Stimulated activated CD4-positive, alpha-beta T cell treated with anti-CD3 and anti-CD28 coated beads, TNF-alpha, amount 100 ng/mL, for 4 hours (primary cell): ENCODE data around the gene MRGPRX2.

Source experiments
- DNase-seq, 3 experiments: peaks; one replicate each; pipeline ENCODE4 v3.0.0-alpha.2; 2020; ENCODE audit warnings: low read depth in 3 of 3

Gene MRGPRX2

DNA sequence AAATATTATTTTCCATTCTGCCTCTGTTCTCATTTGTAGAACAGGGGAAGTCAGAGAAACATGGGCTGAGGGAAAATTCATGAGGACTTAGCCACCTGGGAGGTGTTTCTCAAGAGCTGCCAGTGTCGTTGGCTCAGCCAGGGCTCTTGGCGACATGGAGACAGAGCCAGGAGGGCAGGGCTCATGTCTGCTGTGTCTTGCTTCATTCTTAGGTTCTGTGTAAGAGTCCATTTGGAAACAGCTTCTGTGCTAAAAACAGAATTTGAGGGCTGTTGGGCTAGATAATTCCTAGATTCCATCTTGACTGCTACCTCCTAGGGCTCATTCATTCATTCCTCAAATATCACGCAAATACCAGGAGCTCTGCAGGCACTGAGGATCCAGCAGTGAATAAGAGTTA lies 15.1 kb upstream of the MRGPRX2 start:
- DNase-seq = no peak

DNA sequence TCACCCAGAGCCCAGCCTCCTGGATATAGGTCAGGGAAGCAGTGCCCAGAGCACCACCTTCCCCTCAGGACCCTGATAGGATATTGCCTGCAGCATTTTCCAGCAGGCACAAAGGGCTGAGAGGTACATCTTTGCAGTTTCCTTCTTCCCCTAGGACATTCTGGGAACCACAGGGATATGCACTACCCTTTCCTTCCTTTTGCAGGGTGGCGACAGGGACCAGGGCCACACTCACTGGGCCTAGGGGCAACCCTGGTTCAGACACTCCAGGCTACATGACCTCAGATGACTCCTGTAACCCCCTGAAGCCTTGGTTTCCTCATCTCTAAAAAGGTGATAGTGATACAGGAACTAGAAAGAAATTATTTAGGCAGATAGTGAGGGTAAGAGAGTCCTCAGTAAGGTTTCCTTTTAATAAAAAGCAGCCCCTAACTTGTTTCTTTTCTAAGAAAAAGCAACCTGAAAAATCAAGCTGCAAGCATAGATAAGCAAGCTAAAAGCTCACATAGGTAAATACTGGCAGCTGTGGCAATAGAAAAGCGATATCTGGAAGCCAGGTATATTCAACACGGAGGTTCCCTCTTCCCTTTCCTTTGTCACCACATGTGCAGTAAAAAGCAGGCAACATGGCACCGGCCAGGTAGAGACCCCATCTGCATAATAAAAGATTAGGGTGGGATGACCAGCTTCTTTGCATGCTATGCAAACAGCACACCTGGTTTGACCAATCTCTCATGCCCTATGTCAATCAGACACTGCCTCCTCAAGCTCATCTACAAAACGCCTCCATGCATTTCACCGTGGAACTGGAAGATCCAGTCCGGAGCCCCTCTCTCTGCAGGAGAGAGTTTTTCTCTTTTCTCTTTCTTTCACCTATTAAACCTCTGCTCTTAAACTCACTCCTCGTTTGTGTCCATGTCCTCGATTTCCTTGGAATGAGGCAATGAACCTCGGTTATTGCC lies 13.2 kb upstream of the MRGPRX2 start:
- no peak for DNase-seq

GRCh38 chr11:19072464-19072863 lies 11.9 kb upstream of the MRGPRX2 start:
- DNase-seq = no peak

DNA sequence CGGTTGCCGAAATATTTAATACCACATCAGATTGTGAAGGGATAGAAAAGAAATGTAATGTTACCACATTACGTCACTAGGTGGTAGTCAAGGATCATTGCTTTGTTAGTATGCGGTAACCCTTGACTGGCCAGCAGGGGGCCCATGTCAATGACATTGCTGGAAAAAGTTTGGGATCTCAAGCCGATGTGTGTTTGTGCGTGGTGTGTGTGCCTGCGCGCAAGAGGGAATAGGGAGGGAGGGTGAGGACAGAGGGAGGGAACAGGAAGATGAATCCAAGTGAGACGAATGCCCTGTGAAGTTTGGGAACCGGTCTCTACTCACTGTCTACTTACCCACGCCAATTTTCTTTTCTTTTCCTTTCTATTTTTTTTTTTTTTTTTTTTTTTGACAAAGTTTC lies 10.7 kb upstream of the MRGPRX2 start:
- peak; percentile 13 to 27 (median 27) for DNase-seq

GRCh38 chr11:19059833-19060232 lies 684 bp downstream of the MRGPRX2 start:
- DNase-seq = no peak

DNA sequence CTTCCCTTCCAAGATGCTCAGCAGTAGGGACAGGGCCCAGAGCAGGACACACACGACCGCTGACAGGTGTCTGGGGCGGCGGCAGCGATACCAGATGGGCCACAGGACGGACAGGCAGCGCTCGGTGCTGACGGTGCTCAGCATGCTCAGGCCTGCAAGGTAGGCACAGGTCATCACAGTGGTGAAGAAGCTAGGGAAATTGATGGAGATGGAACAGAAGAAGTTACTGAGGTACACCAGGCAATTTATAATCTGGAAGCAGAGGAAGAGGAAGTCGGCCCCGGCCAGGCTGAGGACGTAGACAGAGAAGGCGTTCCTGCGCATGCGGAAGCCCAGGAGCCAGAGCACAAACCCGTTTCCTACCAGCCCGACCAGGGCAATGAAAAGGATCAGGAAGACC lies 4.6 kb downstream of the MRGPRX2 start:
- no peak for DNase-seq

DNA sequence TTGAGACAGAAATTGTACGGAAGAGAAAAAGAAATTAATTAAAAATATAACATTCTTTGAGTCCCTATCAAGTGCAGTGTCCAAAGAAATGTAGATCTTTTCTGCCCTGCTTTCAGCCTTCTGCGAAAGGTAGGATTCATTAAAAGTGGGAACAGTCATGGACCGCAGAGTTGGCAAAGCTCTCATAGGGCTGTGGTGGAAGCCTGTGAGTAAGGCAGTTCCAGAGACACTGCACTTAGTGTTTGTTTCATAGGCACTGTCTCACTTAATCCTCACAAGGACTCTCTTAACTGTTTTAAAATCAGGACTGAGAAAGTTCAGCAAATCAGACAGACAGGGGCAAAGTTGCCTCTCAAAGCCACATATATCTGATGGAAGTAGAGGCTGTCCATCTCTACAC lies 5.5 kb downstream of the MRGPRX2 start:
- no peak for DNase-seq

GRCh38 chr11:19053909-19054308 lies 6.6 kb downstream of the MRGPRX2 start:
- no peak for DNase-seq

DNA sequence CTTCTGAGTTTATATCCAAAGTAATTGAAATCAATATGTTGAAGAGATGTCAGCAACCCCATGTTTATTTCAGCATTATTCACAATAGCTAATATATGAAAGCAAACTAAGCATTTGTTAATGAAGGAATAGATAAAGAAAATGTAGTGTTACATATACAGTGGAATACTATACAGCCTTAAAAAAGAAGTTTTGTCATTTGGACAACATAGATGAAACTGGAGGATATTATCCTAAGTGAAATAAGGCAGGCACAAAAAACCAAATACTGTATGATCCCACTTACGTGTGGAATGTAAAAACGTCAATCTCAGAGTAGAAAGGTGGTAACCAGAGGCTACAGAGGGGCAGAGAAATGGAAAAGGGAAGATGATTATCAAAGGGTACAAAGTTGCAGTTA lies 10.2 kb downstream of the MRGPRX2 start:
- DNase-seq = no peak

GRCh38 chr11:19049351-19049750 lies 11.2 kb downstream of the MRGPRX2 start:
- DNase-seq = no peak

DNA sequence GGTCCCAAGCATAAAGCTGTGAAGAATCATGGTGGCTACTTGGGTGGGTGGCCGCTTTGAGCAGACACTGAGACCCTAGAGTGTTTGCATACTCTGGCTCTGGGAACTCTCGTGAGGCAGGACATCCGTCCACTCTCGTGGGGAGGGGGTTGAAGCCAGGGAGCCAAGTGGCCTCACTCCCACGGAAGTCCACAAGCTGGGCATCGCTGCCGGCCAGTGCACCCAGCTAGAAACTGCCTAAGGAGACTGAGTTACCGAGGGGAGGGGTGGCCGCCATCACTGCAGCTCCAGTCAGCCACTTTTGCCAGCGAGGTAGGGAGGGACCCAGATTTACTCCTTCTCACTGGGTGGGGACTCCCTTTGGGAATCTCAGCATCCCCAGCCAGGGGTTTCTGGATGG lies 20.5 kb downstream of the MRGPRX2 start:
- no peak for DNase-seq

DNA sequence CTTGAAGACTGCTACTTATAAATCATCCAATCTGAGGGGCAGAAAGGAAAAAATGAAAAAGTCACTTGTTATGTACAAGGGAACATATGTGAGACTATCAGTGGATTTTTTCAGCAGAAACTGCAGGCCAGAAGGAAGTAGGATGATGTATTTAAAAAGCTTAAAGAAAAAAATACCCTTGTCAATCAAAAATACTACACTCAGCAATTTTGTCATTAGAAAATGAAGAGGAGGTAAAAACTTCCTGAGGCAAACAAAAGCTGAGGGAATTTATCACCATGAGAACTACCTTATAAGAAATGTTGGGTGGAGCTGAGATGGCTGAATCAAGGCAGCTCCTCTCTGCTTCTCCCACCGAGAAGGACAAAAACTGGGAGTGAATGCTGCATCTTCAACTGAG lies 21.1 kb downstream of the MRGPRX2 start:
- DNase-seq = no peak

DNA sequence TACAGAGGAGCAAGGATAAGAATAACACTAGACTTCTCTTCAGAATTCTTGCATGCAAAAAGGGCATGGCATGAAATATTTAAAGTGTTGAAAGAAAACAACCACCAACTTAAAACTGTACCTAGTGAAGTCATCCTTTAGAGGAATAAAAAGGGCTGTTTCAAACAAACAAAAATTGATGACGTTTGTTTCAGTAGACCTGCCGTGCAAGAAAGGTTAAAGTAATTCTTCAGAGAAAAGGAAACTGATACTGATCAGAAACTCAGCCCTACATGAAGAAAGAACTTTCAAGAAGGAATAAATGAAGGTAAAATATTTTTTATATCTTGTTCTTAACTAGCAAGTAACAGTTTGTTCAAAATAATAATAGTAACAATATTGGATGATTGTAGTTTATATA lies 27.5 kb downstream of the MRGPRX2 start:
- DNase-seq = no peak

- no peak for DNase-seq
Measured at GRCh38 chr11:19027829-19028595, 32.5 kb downstream of the MRGPRX2 start.

DNA sequence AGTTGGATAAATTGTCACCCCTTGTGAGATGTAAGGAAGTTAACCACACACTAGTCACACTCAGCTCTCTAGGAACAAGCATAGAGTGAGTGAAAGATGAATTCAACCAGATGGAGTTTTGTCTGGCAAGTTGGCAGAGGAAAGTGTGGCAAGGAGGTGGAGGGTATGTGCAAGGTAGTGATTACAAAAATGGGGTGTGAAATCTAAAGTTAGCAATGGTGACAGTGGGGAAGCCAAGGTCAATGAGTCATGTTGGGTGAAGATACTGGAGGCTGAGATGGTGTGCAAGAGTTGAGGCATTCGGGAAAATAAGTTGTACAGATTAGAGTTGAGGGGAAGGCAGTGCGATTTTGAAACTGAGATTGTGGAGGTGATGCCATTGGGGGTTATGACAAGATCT lies 33.7 kb downstream of the MRGPRX2 start:
- no peak for DNase-seq

- no peak for DNase-seq
Measured at GRCh38 chr11:19025481-19026406, 34.8 kb downstream of the MRGPRX2 start.

DNA sequence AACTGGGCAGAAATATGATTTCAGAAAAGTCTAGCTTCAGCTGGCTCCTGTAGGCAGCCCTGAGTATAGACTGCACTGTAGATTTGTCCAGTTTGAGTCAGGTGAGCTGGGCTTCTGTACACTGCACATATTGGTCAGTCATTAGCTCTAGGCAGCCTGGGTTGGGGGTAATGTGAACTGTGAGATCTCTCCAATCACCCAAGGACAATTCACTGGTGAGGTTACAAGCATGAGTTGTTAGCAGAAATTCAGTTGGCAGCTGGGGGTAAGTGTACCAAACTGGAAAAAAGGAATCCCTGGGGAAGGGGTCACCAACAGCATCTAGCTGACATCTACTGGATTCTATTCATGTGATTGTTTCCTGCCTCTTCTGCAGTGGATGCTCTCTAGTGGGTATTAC lies 39.7 kb downstream of the MRGPRX2 start:
- DNase-seq = no peak

DNA sequence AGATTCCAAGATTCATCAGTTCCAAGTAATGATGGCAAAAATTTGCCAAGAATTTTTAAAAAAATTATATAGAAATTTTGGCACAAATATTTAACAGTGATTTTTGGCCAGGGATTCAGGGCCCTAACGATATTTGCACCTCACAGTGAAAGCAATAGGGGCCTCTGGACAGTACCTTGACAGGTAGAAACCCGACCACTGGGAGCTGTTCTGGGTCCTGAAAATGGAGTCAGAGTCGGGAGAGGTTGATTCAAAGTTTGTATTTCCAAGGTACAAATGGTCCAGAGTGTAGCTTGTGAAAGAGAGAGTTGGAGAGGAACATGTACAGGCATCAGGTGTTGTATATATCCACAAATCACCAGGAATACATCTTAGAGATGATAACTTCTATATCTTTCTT lies 41.6 kb downstream of the MRGPRX2 start:
- DNase-seq = no peak

GRCh38 chr11:19013181-19013857 lies 47.2 kb downstream of the MRGPRX2 start:
- DNase-seq = no peak

DNA sequence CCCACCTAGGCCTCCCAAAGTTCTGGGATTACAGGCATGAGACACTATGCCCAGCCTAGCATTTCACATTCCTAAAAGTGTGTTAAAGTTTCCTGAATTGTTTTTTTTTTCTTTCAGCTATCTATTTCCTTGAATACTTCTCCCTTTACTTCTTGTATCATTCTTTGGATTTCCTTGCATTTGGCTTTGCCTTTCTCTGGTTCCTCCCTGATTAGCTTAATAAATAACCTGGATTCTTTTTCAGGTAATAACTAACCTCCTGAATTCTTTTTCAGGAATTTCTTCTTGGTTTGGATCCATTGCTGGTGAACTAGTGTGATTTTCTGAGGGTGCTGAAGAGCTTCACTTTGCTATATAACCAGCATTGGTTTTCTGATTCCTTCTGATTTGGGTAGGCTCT lies 47.9 kb downstream of the MRGPRX2 start:
- DNase-seq = no peak
